H9 (cell line): Measurements from ENCODE around the gene MAPK14. TPM values are rescaled to one million over a fixed set of nuclear protein-coding genes. Genes with fewer than 3 reads are reported as not detected.

ENCODE experiments used
- DNase-seq: peaks from one replicate; pipeline ENCODE4 v3.0.0-alpha.2; 2017
- H2AFZ ChIP-seq: one replicate; pipeline ENCODE4 v1.6.1; 2013; ENCODE audit warnings: mild to moderate bottlenecking, low read length, control low read depth, moderate library complexity
- H2AK5ac ChIP-seq: 2 replicates; pipeline ENCODE4 v1.6.1; 2013; ENCODE audit warnings: low read length, control low read depth, mixed read lengths; ENCODE audit not compliant: insufficient read length
- H2BK120ac ChIP-seq: one replicate; pipeline ENCODE4 v1.6.1; 2013; ENCODE audit warnings: low read depth, mild to moderate bottlenecking, low read length, control low read depth, inconsistent platforms; ENCODE audit not compliant: poor library complexity, severe bottlenecking
- H2BK12ac ChIP-seq: 2 replicates; pipeline ENCODE4 v1.6.1; 2013; ENCODE audit warnings: low read length, control low read depth, mixed read lengths, low read depth; ENCODE audit not compliant: insufficient read length
- H2BK15ac ChIP-seq: 2 replicates; pipeline ENCODE4 v1.6.1; 2013; ENCODE audit warnings: low read depth, low read length, control low read depth
- H2BK20ac ChIP-seq: one replicate; pipeline ENCODE4 v1.6.1; 2013; ENCODE audit warnings: low read depth, mild to moderate bottlenecking, low read length, control low read depth, inconsistent platforms; ENCODE audit not compliant: poor library complexity, severe bottlenecking
- H2BK5ac ChIP-seq: 2 replicates; pipeline ENCODE4 v1.6.1; 2013; ENCODE audit warnings: low read length, control low read depth, mixed read lengths; ENCODE audit not compliant: insufficient read length
- H3K14ac ChIP-seq: 2 replicates; pipeline ENCODE4 v1.6.1; 2013; ENCODE audit warnings: low read length, control low read depth; ENCODE audit not compliant: insufficient read depth
- H3K18ac ChIP-seq: 2 replicates; pipeline ENCODE4 v1.6.1; 2013; ENCODE audit warnings: low read depth, mild to moderate bottlenecking, mixed read lengths, low read length, control low read depth; ENCODE audit not compliant: insufficient read length
- H3K23ac ChIP-seq: 2 replicates; pipeline ENCODE4 v1.6.1; 2013; ENCODE audit warnings: low read length, control low read depth, mixed read lengths, low read depth; ENCODE audit not compliant: insufficient read length
- H3K23me2 ChIP-seq: 2 replicates; pipeline ENCODE4 v1.6.1; 2013; ENCODE audit warnings: low read depth, mild to moderate bottlenecking, mixed read lengths, low read length, control low read depth; ENCODE audit not compliant: insufficient read length, poor library complexity, severe bottlenecking
- H3K27ac ChIP-seq: 2 replicates; pipeline ENCODE4 v1.5.1; 2013; ENCODE audit warnings: low read length, control low read depth, mixed read lengths, low read depth; ENCODE audit not compliant: insufficient read length
- H3K27me3 ChIP-seq: 2 replicates; pipeline ENCODE4 v1.6.1; 2013; ENCODE audit warnings: low read length, control low read depth, inconsistent platforms; ENCODE audit not compliant: insufficient read depth
- H3K4ac ChIP-seq: 2 replicates; pipeline ENCODE4 v1.6.1; 2013; ENCODE audit warnings: low read depth, mild to moderate bottlenecking, control low read depth, inconsistent platforms, low read length, moderate library complexity
- H3K4me1 ChIP-seq: 2 replicates; pipeline ENCODE4 v1.6.1; 2013; ENCODE audit warnings: low read length, control low read depth, inconsistent platforms; ENCODE audit not compliant: insufficient read depth
- H3K4me2 ChIP-seq: 2 replicates; pipeline ENCODE4 v1.6.1; 2013; ENCODE audit warnings: low read length, control low read depth, mixed read lengths; ENCODE audit not compliant: insufficient read length, insufficient read depth
- H3K56ac ChIP-seq: 2 replicates; pipeline ENCODE4 v1.6.1; 2013; ENCODE audit warnings: low read depth, mild to moderate bottlenecking, mixed read lengths, low read length, control low read depth; ENCODE audit not compliant: insufficient read length
- H3K79me1 ChIP-seq: 2 replicates; pipeline ENCODE4 v1.6.1; 2013; ENCODE audit warnings: low read depth, mild to moderate bottlenecking, moderate library complexity, low read length, control low read depth, inconsistent platforms; ENCODE audit not compliant: insufficient read depth, poor library complexity, severe bottlenecking
- H3K79me2 ChIP-seq: 2 replicates; pipeline ENCODE4 v1.6.1; 2013; ENCODE audit warnings: low read length, control low read depth, inconsistent platforms; ENCODE audit not compliant: insufficient read depth
- H3K9ac ChIP-seq: 2 replicates; pipeline ENCODE4 v1.6.1; 2013; ENCODE audit warnings: low read length, control low read depth, mixed read lengths; ENCODE audit not compliant: insufficient read length; ENCODE audit errors: extremely low read depth
- H3K9me3 ChIP-seq: one replicate; pipeline ENCODE4 v1.6.1; 2013; ENCODE audit warnings: low read depth, low read length, inconsistent platforms; ENCODE audit not compliant: control insufficient read depth
- H3T11ph ChIP-seq: one replicate; pipeline ENCODE4 v1.6.1; 2013; ENCODE audit warnings: mild to moderate bottlenecking, low read length, control low read depth, inconsistent platforms
- H4K20me1 ChIP-seq: one replicate; pipeline ENCODE4 v1.6.1; 2013; ENCODE audit not compliant: control insufficient read depth, insufficient read length, insufficient read depth
- H4K5ac ChIP-seq: 2 replicates; pipeline ENCODE4 v1.6.1; 2013; ENCODE audit warnings: low read depth, mild to moderate bottlenecking, mixed read lengths, low read length, control low read depth; ENCODE audit not compliant: insufficient read length
- H4K8ac ChIP-seq: replicated peaks from 2 replicates; pipeline ENCODE4 v1.6.1; 2013; ENCODE audit warnings: low read length, control low read depth, mixed read lengths, low read depth; ENCODE audit not compliant: insufficient read length
- H4K91ac ChIP-seq: 2 replicates; pipeline ENCODE4 v1.6.1; 2013; ENCODE audit warnings: low read depth, mild to moderate bottlenecking, moderate library complexity, mixed read lengths, low read length, control low read depth; ENCODE audit not compliant: insufficient read length
- H3K27ac Mint-ChIP-seq, 3 experiments: 2 replicates in 2 of 3; 3 replicates in 1 of 3; pipeline ENCODE4 v1.8.0; 2020 to 2021; ENCODE audit warnings: mixed read lengths in 3 of 3, mild to moderate bottlenecking in 1 of 3, moderate library complexity in 1 of 3
- H3K27me3 Mint-ChIP-seq: 2 replicates; pipeline ENCODE4 v1.8.0; 2021; ENCODE audit warnings: low read depth, mild to moderate bottlenecking, moderate library complexity, mixed read lengths
- H3K36me3 Mint-ChIP-seq, 3 experiments: 2 replicates in 2 of 3; 3 replicates in 1 of 3; pipeline ENCODE4 v1.8.0; 2020 to 2021; ENCODE audit warnings: low read depth in 3 of 3, mixed read lengths in 3 of 3; ENCODE audit not compliant: insufficient read depth in 1 of 3
- H3K4me1 Mint-ChIP-seq, 2 experiments: 2 replicates each; pipeline ENCODE4 v1.8.0; 2020; ENCODE audit warnings: mixed read lengths in 2 of 2
- H3K4me3 Mint-ChIP-seq, 2 experiments: 2 replicates in 1 of 2; 3 replicates in 1 of 2; pipeline ENCODE4 v1.8.0; 2020 to 2021; ENCODE audit warnings: mild to moderate bottlenecking in 2 of 2, mixed read lengths in 2 of 2, moderate library complexity in 1 of 2
- H3K9me3 Mint-ChIP-seq, 2 experiments: 2 replicates in 1 of 2; 3 replicates in 1 of 2; pipeline ENCODE4 v1.8.0; 2020; ENCODE audit warnings: mild to moderate bottlenecking in 2 of 2, mixed read lengths in 2 of 2, moderate library complexity in 1 of 2
- WGBS: extraction: QIAGEN DNeasy Blood & Tissue Kit; methylation state at CpG from one replicate; pipeline ENCODE4 v1.1.7; 2013; ENCODE audit warnings: missing lambda C conversion rate, low lambda C conversion rate, mixed read lengths; ENCODE audit not compliant: insufficient read length; ENCODE audit errors: extremely low coverage; 5-methylcytosine and 5-hydroxymethylcytosine counted together
- total RNA-seq: library from RNA; stranded (reverse); gene quantifications from 2 replicates; pipeline ENCODE4 v1.2.1, GENCODE V29; 2021
- TF ChIP-seq, protein P1 (sequence below): fragments of 200-600 bp; sonication (generic); conservative IDR thresholded peaks from 3 replicates; pipeline ENCODE4 v1.8.0; 2021; ENCODE audit warnings: antibody characterized with exemption, mild to moderate bottlenecking

The MAPK14 gene
- total RNA-seq, 1 experiment from 2014 or later: 40.5 TPM

DNA sequence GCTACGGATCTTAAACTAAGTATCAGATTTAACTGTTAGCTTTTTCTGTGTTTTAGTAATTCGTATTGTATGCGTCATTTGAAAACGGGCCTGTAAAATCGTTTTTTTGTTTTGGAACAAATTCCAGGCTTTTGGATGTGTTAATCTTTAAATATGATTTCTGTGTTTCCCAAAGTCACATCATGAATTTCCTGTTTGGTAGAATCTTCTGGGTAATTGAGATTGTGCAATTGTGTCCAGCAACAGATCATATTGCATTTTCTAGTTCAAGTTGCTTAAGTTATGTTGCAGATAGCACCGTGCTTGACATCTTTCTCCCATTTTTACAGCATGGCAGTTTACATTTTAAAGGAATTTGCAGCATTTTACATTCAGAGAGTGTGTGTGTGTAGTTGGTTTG lies 1.9 kb downstream of the MAPK14 start:
- Histone ChIP-seq H2BK5ac (no peak overlapping the region), H3K23ac (no peak overlapping the region), H4K8ac (no peak overlapping the region), H2BK120ac (no peak overlapping the region), H2BK15ac (no peak overlapping the region), H2BK12ac (no peak overlapping the region), H4K91ac (no peak overlapping the region), H2BK20ac (no peak overlapping the region), H3K18ac (no peak overlapping the region), H3K9me3 (no peaks in the 10 kb centered on the region), H3K79me2 (peaks cover 10% of the 10 kb centered on the region; the same call in 1 of the 2 replicates), H3K14ac (no peak overlapping the region), H3K56ac (no peak overlapping the region), H3K9ac (no peak overlapping the region), H3K4ac (no peak overlapping the region), H3K4me1 (no peaks in the 10 kb centered on the region; the same call in 1 of the 2 replicates), H2AK5ac (no peak overlapping the region), H3K27ac (no peak overlapping the region), H4K5ac (no peak overlapping the region), H3T11ph (no peak overlapping the region), H4K20me1 (no peaks in the 10 kb centered on the region), H3K4me2 (peak overlapping the region; percentile 93), H3K79me1 (no peaks in the 10 kb centered on the region), H2AFZ (no peak overlapping the region), H3K27me3 (no peaks in the 10 kb centered on the region), H3K23me2 (peaks cover 3% of the 10 kb centered on the region)
- TF ChIP-seq, protein P1, sequence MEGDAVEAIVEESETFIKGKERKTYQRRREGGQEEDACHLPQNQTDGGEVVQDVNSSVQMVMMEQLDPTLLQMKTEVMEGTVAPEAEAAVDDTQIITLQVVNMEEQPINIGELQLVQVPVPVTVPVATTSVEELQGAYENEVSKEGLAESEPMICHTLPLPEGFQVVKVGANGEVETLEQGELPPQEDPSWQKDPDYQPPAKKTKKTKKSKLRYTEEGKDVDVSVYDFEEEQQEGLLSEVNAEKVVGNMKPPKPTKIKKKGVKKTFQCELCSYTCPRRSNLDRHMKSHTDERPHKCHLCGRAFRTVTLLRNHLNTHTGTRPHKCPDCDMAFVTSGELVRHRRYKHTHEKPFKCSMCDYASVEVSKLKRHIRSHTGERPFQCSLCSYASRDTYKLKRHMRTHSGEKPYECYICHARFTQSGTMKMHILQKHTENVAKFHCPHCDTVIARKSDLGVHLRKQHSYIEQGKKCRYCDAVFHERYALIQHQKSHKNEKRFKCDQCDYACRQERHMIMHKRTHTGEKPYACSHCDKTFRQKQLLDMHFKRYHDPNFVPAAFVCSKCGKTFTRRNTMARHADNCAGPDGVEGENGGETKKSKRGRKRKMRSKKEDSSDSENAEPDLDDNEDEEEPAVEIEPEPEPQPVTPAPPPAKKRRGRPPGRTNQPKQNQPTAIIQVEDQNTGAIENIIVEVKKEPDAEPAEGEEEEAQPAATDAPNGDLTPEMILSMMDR: no peak
- Mint-ChIP-seq H3K4me1 (peaks cover 39 to 47% of the 10 kb centered on the region in 2 experiments), H3K4me3 (peak overlapping the region; percentile 86 to 95), H3K27ac (no peak overlapping the region), H3K27me3 (peaks cover 3% of the 10 kb centered on the region; the same call in 1 of the 2 replicates), H3K9me3 (no peaks in the 10 kb centered on the region), H3K36me3 (peaks cover 0 to 3% (median 0%) of the 10 kb centered on the region in 3 experiments; a peak in 2 of 7 replicates)
- DNase-seq: no peak
- WGBS: no CpG with 5 or more reads among the region's 6 CpGs
